GM18951 (cell line): ENCODE measurements around the gene UQCRHL.

Experiments used
- POLR2A ChIP-seq: IDR thresholded peaks from 4 replicates; pipeline ENCODE4 v1.6.1; 2011; ENCODE audit warnings: mild to moderate bottlenecking; ENCODE audit not compliant: insufficient read length, insufficient read depth; ENCODE audit errors: extremely low read depth
- in situ Hi-C: fragments of 300-500 bp; cut with MboI; formaldehyde crosslinking; loops from one replicate; pipeline ENCODE4 v1.12.0; 2022; ENCODE audit warnings: low sequenced_read_pairs, mixed read lengths, inconsistent platforms; ENCODE audit not compliant: unreplicated experiment

UQCRHL gene

DNA sequence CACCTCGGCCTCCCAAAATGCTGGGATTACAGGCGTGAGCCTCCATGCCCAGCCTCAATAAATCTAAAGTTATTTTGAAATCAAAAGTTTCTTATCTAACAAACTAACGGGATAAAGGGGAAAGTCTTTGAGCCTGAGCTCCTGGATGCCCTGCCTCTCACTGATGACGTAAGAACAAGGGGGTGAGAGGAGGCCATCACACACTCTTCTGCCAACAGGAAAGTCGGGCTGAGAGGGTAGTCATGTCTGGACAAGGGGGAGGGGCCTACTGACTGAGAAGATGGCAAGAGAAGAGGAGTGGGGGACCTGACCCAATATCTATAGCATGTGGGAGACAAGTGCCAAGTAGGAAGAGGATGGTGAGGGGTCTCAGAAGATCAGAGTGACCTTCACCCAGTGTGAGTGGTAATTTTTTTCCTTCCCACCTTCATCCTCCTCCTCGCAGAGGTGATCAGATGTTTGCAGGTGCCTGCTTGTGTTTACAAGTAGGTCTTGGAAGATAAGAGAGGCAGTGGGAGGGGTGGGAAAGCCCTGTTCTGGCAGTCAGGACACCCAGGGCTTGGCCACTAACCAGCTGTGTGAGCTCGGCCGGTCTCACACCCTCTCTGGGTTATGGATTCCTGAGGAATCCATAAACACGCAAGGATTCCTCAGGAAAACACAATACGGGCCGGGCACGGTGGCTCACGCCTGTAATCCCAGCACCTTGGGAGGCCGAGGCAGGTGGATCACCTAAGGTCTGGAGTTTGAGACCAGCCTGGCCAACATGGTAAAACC, 9.6 kb downstream of the UQCRHL start:
- TF ChIP-seq POLR2A: no peak
- in situ Hi-C loops: no loop called here

DNA sequence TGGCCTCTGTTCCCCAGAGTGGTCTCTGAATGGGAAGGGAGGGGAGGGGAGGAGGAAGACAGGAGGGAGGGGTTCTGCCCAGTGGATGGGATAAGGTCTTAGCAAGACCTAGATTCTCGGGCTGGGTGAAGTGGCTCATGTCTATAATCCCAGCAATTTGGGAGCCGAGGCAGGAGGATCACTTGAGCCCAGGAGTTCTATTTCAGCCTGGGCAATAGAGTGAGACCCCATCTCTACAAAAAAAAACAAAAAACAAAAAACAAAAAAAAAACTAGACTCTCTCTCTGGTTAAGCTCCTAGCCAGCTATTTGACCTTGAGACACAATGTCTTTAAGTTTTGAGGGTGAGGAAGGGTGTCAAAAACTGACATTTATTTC, 11.4 kb downstream of the UQCRHL start:
- no peak for TF ChIP-seq POLR2A
- in situ Hi-C loops: no loop called here

DNA sequence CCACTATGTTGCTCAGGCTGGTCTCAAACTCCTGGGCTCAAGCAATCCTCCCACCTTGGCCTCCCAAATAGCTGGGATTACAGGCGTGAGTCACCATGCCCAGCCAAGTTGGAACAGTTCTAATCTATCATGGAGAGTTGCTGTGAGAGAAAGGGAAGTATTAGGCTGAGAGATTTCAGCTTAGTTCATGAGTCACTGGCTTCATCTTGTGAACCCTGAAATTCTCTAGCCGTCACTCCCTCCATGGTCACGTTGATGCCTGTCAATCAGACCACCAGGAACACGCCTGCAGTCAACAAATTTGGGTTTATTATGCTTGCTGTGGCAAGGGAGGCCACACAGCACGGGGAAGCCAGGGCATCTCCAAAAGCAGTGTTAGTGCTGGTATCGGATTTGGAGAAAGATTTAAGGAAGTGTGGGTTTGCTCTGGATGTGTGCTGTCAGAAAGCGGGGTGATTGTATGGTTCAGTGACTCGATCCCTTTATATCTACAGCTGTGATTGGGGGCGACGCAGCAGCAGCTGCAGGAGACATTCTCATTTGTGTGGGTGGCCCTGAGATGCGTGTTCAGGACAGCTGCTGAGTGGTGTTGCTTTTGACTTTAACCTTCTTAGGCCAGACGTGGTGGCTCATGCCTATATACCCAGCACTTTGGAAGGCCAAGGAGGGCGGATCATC, 18.7 kb downstream of the UQCRHL start:
- no peak for TF ChIP-seq POLR2A

DNA sequence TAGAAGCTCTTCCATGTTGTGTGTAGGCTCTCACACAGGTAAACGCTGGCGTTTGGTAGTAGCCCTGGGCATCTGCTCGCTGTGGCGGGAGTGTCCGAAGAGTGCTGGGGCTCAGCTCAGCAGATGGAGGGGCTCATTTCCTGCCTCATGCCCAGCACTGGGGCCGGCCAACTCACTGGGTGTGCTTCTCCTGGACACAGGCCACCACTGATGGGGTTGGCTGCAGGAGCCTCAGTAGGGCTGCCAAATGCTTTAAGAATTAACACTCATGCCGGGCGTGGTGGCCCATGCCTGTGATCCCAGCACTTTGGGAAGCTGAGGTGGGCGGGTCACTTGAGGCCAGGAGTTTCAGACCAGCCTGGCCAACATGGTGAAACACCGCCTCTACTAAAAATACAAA, 20.9 kb downstream of the UQCRHL start:
- TF ChIP-seq POLR2A: no peak
- in situ Hi-C loops: no loop called here

More for the DNA sequence above, 18.7 kb downstream of the UQCRHL start:
- in situ Hi-C loops: no loop called here

DNA sequence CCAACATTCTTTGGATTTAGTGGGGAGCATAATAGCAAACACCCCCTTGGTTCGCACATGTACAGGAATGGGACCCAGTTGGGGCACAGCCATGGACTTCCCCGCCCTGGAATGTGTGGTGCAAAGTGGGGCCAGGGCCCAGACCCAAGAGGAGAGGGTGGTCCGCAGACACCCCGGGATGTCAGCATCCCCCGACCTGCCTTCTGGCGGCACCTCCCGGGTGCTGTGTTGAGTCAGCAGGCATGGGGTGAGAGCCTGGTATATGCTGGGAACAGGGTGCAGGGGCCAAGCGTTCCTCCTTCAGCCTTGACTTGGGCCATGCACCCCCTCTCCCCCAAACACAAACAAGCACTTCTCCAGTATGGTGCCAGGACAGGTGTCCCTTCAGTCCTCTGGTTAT, 21.8 kb downstream of the UQCRHL start:
- no peak for TF ChIP-seq POLR2A
- in situ Hi-C loops: no loop called here

DNA sequence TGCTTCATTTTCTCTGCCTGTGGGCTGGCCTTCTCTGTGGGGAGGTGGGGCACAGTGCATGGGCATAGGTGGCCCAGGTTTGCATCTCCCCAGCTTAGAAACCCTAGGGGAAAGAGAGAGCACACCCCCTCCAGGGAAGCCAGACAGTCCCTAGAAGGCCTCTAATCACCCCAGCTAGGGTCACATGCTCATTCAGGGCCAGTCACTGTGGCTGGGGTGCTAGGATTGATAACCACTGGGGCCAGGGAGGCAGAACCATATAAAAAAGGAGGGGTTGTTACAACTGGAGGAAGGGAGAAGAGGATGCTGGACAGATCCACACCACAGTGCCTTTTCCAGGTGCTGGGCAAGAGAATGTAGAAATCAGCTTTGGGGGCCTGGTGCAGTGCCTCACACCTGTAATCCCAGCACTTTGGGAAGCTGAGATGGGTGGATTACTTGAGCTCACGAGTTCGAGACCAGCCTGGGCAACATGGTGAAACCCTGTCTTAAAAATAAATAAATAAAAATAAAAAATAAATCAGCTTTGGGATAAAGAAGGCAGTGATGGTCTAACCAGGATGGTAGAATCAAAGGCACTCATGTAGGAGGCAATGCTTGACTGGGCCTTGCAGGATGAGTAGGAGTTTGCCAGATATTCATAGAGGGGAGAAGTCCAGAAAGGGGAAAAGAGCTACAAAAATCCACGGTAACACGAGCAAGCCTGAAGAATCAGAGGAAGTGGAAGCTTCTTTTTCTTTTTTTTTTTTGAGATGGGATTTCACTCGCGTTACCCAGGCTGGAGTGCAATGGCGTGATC, 29.3 kb downstream of the UQCRHL start:
- in situ Hi-C loops: no loop called here
- TF ChIP-seq POLR2A: no peak

DNA sequence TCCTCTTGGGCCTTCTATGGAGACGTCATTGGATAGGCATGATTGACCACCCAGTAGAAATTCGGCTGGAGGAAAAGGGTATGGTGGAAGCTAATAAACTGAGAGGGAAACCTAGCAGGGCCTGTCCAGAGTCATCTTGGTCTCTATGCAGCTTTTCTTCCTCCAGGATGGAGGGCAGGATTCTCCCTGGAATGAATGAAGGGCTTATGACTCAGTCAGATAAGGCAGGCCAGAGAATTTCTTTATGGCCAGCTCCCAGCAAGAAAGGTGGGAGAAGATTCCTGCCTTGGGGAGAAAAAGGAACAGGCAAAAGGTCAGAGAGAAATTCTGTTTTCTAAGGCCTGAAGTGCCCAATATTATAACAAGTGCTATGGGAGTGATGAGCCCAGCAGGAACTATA, 31.7 kb downstream of the UQCRHL start:
- in situ Hi-C loops: no loop called here
- no peak for TF ChIP-seq POLR2A

DNA sequence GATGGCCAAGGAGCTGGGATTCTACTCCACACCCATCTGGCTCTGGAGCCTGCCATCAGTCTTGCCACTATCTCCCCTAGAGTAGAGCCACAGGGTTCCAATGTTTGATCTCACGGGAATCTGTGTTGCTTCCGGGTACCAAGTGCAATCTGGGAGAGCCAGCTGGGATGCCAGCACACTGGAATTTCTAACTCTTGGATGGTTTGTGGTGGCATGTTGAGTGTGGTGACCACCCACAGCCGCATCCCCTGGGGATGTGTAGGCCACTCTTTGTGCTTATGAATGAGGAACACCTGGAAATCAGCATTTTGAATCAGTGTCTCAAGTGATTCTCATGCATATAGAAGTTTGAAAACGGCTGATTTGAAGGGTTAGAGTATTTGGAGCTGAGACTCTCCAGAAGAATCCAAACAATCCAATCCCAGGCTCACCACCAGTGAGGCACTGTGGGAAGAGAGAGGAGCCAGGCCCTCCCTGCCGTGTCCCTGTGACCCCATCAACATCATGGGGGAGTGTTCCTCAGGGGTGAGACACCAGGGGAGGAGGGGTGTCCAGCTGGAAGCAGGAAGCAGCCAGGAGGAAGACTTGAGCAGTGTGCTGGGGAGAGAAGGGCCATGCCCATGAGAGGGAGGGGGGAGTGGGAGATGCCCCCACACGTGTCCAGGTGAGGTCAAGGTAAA, 35.5 kb downstream of the UQCRHL start:
- in situ Hi-C loops: no loop called here
- TF ChIP-seq POLR2A: no peak

DNA sequence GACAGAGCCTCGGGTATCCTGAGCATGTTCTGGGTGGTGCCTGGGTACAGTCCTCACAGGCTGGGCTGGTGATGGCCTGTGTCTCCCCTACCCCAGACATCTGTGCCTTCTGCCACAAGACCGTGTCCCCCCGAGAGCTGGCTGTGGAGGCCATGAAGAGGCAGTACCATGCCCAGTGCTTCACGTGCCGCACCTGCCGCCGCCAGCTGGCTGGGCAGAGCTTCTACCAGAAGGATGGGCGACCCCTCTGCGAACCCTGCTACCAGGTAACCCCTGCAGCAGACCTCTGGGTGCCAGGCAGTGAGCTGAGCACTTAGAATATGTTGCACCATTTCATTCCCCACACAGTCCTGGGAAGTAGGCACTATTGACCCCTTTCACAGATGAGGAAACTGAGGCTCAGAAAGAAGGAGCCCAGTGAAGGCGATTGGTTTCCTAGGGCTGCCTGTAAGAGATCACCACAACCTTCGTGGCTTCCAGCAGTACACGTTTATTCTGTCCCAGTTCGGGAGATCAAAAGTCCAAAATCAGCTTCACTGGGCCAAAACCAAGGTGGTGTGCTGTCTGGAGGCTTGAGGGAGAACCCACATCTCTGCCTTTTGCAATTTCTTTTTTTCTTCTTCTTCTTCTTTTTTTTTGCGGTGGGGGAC, 37.0 kb downstream of the UQCRHL start:
- TF ChIP-seq POLR2A: no peak
- in situ Hi-C loops: no loop called here

DNA sequence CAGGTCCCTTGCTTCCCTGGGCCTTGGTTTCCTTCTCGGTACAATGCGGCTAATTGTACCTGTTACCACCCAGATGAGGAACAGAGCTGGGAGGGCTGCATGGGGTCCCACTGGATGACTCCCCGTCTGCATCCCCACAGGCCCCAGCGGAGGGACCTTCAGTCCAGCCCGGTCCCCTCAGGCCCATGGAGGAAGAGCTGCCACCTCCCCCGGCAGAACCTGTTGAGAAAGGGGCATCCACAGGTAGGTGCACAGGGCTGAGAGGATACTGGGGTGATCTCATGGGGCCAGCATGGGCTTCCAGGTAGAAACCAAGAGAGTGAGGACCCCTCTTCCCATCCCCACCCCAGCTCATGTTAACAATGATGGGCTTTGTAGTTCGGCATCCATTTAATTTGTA, 39.1 kb downstream of the UQCRHL start:
- in situ Hi-C loops: no loop called here
- TF ChIP-seq POLR2A: no peak

DNA sequence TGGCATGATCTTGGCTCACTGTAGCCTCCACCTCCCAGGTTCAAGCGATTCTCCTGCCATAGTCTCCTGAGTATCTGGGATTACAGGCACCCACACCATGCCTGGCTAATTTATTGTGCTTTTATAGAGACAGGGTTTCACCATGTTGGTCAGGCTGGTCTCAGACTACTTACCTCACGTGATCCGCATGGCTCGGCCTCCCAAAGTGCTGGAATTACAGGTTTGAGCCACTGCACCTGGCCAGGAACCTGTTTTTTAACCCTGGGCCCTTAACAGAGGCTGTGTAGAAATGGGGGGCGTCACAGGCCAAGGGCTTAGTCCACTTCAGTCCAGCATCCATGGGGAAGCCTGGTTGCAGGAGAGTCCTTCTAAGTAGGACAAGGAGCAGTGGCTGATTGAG, 39.5 kb downstream of the UQCRHL start:
- no peak for TF ChIP-seq POLR2A
- in situ Hi-C loops: no loop called here

DNA sequence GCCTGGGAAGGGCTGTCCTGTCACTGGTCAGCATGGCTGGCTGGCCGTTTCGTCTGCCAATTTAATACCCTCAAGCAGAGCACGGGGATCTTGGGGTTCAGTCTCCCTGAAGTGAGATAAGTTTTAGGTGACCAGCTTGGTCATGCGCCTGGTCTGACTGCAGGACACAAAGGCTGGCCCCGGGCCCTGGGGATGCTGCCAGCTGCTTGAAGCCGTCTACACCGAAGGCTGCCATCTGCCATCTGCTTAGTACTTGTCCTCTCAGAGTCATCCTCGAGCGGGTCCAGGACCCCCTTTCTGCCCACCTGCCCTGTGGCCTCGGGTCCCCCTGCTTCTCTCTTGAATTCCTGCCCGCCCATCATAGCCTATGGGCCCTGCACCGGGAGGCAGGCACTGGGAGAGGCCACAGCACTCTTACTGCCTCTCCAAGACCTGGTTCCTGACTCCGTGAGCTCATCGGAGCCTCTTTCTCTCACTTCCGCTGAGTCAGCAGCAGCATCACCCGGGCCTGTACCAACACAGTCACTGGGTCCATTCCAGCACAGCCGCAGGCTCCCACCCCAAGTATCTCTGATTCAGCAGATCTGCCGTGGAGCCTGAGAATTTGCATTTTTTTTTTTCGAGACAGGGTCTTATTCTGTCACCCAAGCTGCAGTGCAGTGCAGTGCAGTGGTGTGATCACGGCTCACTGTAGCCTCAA, 41.8 kb downstream of the UQCRHL start:
- TF ChIP-seq POLR2A: no peak
- in situ Hi-C loops: no loop called here
